Right cardiac atrium (tissue), 5 donors: ENCODE measurements around the gene GSC. TPM values are rescaled to one million over a fixed set of nuclear protein-coding genes. Genes with fewer than 3 reads are reported as not detected.
"Not testable (repeated sequence)": the region's sequence is repeated elsewhere in the genome, so short reads cannot be mapped to it uniquely, and the experiment has no call there.

ENCODE experiments used
- ATAC-seq, 2 donors: fragments of 200-7000 bp; cut with Tn5 transposase; one replicate each; pipeline versions ENCODE4 v1.8.0 to v1.9.1; 2020; ENCODE audit warnings: moderate library complexity in 2 of 2, mild to moderate bottlenecking in 1 of 2
- DNase-seq, 3 donors: peaks; one replicate each; pipeline ENCODE4 v3.0.0-alpha.2; 2020
- H3K27ac ChIP-seq: one replicate; pipeline ENCODE4 v1.5.1; 2013; ENCODE audit warnings: mild to moderate bottlenecking, low read length, control low read depth, moderate library complexity
- H3K27me3 ChIP-seq: one replicate; pipeline ENCODE4 v1.6.1; 2013; ENCODE audit not compliant: control insufficient read depth, insufficient read depth
- H3K4me1 ChIP-seq: one replicate; pipeline ENCODE4 v1.6.1; 2013; ENCODE audit warnings: low read length; ENCODE audit not compliant: control insufficient read depth, insufficient read depth
- H3K4me3 ChIP-seq: one replicate; pipeline ENCODE4 v1.5.1; 2013; ENCODE audit warnings: low read length, control low read depth
- H3K9me3 ChIP-seq: one replicate; pipeline ENCODE4 v1.6.1; 2013; ENCODE audit warnings: low read length; ENCODE audit not compliant: control insufficient read depth
- WGBS: extraction: QIAGEN DNeasy Blood & Tissue Kit; methylation state at CpG from one replicate; pipeline ENCODE4 v1.1.7; 2013; 5-methylcytosine and 5-hydroxymethylcytosine counted together
- intact Hi-C, 4 donors: fragments of 100-400 bp; cut with DNase I; formaldehyde crosslinking; loops; one replicate each; pipeline versions ENCODE4 v1.11.0 to v1.14.0; 2022 to 2023
- long read RNA-seq, 4 donors: library from polyadenylated mRNA; unstranded; transcript quantifications; one replicate each; pipeline ENCODE4 v2.0.0, GENCODE V29; 2020 to 2021
- polyA plus RNA-seq: library from polyadenylated mRNA; stranded (reverse); fragments of 200-250 nt; gene quantifications from one replicate; pipeline ENCODE4 v1.2.3, GENCODE V29; 2013
- total RNA-seq, 4 donors: library from RNA; stranded (reverse); fragmentation: NEBNext Ultra II Directional; extraction: Animal tissue kit (Norgen Biotek cat#: 25700); gene quantifications; one replicate each; pipeline ENCODE4 v1.2.1, GENCODE V29; 2021
- donor health status: healthy with polysubstance abuse.
- donor health status: DM: no; HTN: yes; CAD: no.
- donor health status: DM: no; HTN: no; CAD: no.
- donor health status: DM: no; HTN: yes; CAD: no; lungs with severe emphysema.
- donor health status: DM: yes; HTN: yes; CAD: no.

The GSC gene
- total RNA-seq (not detected), polyA plus RNA-seq (0.14 TPM)
- long read RNA-seq, donor 1, result 0 reads
- long read RNA-seq, donor 2, result 0 reads
- long read RNA-seq, donor 3, result 0 reads
- long read RNA-seq, donor 4, result 0 reads

- Histone ChIP-seq H3K27me3 (no peaks in the 10 kb centered on the region), H3K9me3 (no peaks in the 10 kb centered on the region), H3K4me1 (peaks cover 3% of the 10 kb centered on the region), H3K4me3 (peak within 1 kb of the TSS; percentile 38), H3K27ac (no peak within 1 kb of the TSS)
- ATAC-seq (peak; percentile 67 to 75), DNase-seq (peak; percentile 39 to 63 (median 60))
- WGBS, result under 1% methylated on average over 96 of the region's 96 CpGs
- intact Hi-C loops, result no loop called here
Measured at GRCh38 chr14:94769391-94770250, at the start of gene GSC. TSS of gene GSC (minus strand) at chr14:94770113. CDS start at chr14:94770015, 98 bp downstream.

- Histone ChIP-seq H3K4me1 (no peaks in the 10 kb centered on the region), H3K4me3 (no peak overlapping the region), H3K27ac (no peak overlapping the region), H3K9me3 (no peaks in the 10 kb centered on the region), H3K27me3 (no peaks in the 10 kb centered on the region)
- intact Hi-C loops, result no loop called here
- no peak for ATAC-seq
- WGBS, result 51% methylated on average over 3 of the region's 3 CpGs
- DNase-seq, result no peak
Measured at GRCh38 chr14:94819531-94819930, 49.6 kb upstream of the GSC start.

GRCh38 chr14:94816113-94816512 is 46.2 kb upstream of the GSC start:
- DNase-seq (no peak), ATAC-seq (no peak)
- H3K27ac ChIP-seq, result no peak overlapping the region
- WGBS, result 34% methylated on average over 6 of the region's 6 CpGs
- no peak overlapping the region for H3K4me3 ChIP-seq
- no peaks in the 10 kb centered on the region for H3K4me1 ChIP-seq
- intact Hi-C loops, result no loop called here
- no peaks in the 10 kb centered on the region for H3K27me3 ChIP-seq
- no peaks in the 10 kb centered on the region for H3K9me3 ChIP-seq

- intact Hi-C loops, result no loop called here
Measured at GRCh38 chr14:94805680-94806288, 35.9 kb upstream of the GSC start.

GRCh38 chr14:94801225-94801624 is 31.3 kb upstream of the GSC start:
- no peak overlapping the region for H3K4me3 ChIP-seq
- DNase-seq (no peak), ATAC-seq (no peak)
- no peaks in the 10 kb centered on the region for H3K9me3 ChIP-seq
- no peaks in the 10 kb centered on the region for H3K4me1 ChIP-seq
- WGBS, result 82% methylated on average over 8 of the region's 8 CpGs
- H3K27me3 ChIP-seq, result no peaks in the 10 kb centered on the region
- intact Hi-C loops, result no loop called here
- no peak overlapping the region for H3K27ac ChIP-seq

More at GRCh38 chr14:94805680-94806288, 35.9 kb upstream of the GSC start:
- H3K9me3 ChIP-seq, result no peaks in the 10 kb centered on the region
- H3K27me3 ChIP-seq, result no peaks in the 10 kb centered on the region
- DNase-seq (peak in 1 of 3 donors; percentile 66), ATAC-seq (peak in 1 of 2 donors; percentile 31)
- H3K4me1 ChIP-seq, result no peaks in the 10 kb centered on the region
- WGBS, result 35% methylated on average over 5 of the region's 5 CpGs
- H3K27ac ChIP-seq, result no peak overlapping the region
- H3K4me3 ChIP-seq, result no peak overlapping the region

GRCh38 chr14:94800764-94801163 is 30.9 kb upstream of the GSC start:
- intact Hi-C loops, H3K4me3 ChIP-seq, H3K27me3 ChIP-seq, H3K27ac ChIP-seq, H3K9me3 ChIP-seq, DNase-seq, H3K4me1 ChIP-seq, ATAC-seq: not testable (repeated sequence)
- WGBS, result 70% methylated on average over 9 of the region's 9 CpGs

GRCh38 chr14:94797887-94798286 is 28.0 kb upstream of the GSC start:
- DNase-seq (no peak), ATAC-seq (no peak)
- no peak overlapping the region for H3K27ac ChIP-seq
- intact Hi-C loops, result no loop called here
- no peaks in the 10 kb centered on the region for H3K4me1 ChIP-seq
- 85% methylated on average over 2 of the region's 2 CpGs for WGBS
- no peaks in the 10 kb centered on the region for H3K9me3 ChIP-seq
- no peaks in the 10 kb centered on the region for H3K27me3 ChIP-seq
- H3K4me3 ChIP-seq, result no peak overlapping the region

- Histone ChIP-seq H3K9me3 (no peaks in the 10 kb centered on the region), H3K27me3 (no peaks in the 10 kb centered on the region), H3K4me3 (no peak overlapping the region), H3K27ac (no peak overlapping the region), H3K4me1 (no peaks in the 10 kb centered on the region)
- ATAC-seq (no peak), DNase-seq (no peak)
- intact Hi-C loops, result no loop called here
Measured at GRCh38 chr14:94796278-94796677, 26.4 kb upstream of the GSC start.

- no peak overlapping the region for H3K27ac ChIP-seq
- H3K4me1 ChIP-seq, result no peaks in the 10 kb centered on the region
- no peaks in the 10 kb centered on the region for H3K27me3 ChIP-seq
- ATAC-seq (no peak), DNase-seq (no peak)
- intact Hi-C loops, result no loop called here
- 71% methylated on average over 3 of the region's 3 CpGs for WGBS
- no peak overlapping the region for H3K4me3 ChIP-seq
- no peaks in the 10 kb centered on the region for H3K9me3 ChIP-seq
Measured at GRCh38 chr14:94795372-94795771, 25.5 kb upstream of the GSC start.

- ATAC-seq (no peak), DNase-seq (no peak)
- Histone ChIP-seq H3K9me3 (no peaks in the 10 kb centered on the region), H3K27me3 (no peaks in the 10 kb centered on the region), H3K4me3 (no peak overlapping the region), H3K4me1 (no peaks in the 10 kb centered on the region), H3K27ac (no peak overlapping the region)
- WGBS, result 88% methylated on average over 7 of the region's 7 CpGs
- intact Hi-C loops, result no loop called here
Measured at GRCh38 chr14:94793901-94794300, 24.0 kb upstream of the GSC start.

- no peak for DNase-seq
- Histone ChIP-seq H3K27me3 (no peaks in the 10 kb centered on the region), H3K9me3 (no peaks in the 10 kb centered on the region), H3K4me1 (no peaks in the 10 kb centered on the region), H3K4me3 (no peak overlapping the region), H3K27ac (no peak overlapping the region)
- intact Hi-C loops, result no loop called here
- WGBS, result 82% methylated on average over 10 of the region's 10 CpGs
- ATAC-seq, result no peak
Measured at GRCh38 chr14:94787655-94788054, 17.7 kb upstream of the GSC start.
